GM23338 (cell line): ENCODE data around the gene SH3PXD2B.

Source experiments
- CREB1 ChIP-seq: fragments of 250-450 bp; sonication (Bioruptor Pico); IDR thresholded peaks from 2 replicates; pipeline ENCODE4 v1.5.0; 2020; ENCODE audit warnings: low read depth, mild to moderate bottlenecking, moderate library complexity
- EZH2 ChIP-seq: fragments of 200-600 bp; sonication (generic); IDR thresholded peaks from one replicate; pipeline ENCODE4 v1.8.0; 2017; ENCODE audit warnings: antibody characterized with exemption, mild to moderate bottlenecking, low read depth; ENCODE audit not compliant: unreplicated experiment
- EZH2phosphoT487 ChIP-seq: fragments of 200-600 bp; sonication (generic); IDR thresholded peaks from one replicate; pipeline ENCODE4 v1.8.1; 2018; ENCODE audit warnings: antibody characterized with exemption; ENCODE audit not compliant: unreplicated experiment
- TF ChIP-seq, protein P1 (sequence below), 2 experiments: fragments of 200-600 bp in 1 of 2; sonication (generic) in 1 of 2; conservative IDR thresholded peaks; 2 replicates each; pipeline versions ENCODE4 v1.5.1 to v1.6.1; 2016 to 2017; ENCODE audit warnings: antibody characterized with exemption in 2 of 2, low read depth in 2 of 2, mild to moderate bottlenecking in 2 of 2, moderate library complexity in 1 of 2
- TF ChIP-seq, protein P2 (sequence below): IDR thresholded peaks from one replicate; pipeline ENCODE4 v1.6.1; 2018; ENCODE audit warnings: antibody characterized with exemption; ENCODE audit not compliant: unreplicated experiment

DNA sequence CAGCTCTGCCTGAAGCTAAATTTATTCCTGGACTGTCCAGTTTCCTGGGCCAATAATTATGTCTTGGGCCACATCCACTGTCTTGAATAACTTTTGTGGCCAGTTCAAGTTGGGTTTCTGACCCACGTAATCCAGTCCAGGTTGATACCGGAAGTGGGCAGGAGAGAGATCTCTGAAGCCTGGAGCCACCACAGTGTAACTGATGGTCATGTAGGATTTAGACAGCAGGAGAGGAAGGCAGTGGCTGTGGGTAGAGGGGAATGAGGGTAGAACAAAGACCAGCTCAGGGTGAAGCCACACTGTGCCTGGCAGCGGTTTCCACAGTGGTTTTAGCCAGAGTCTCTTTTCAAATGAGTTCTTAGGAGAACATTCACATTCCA lies 30.2 kb downstream of the SH3PXD2B start:
- TF ChIP-seq, protein P1, sequence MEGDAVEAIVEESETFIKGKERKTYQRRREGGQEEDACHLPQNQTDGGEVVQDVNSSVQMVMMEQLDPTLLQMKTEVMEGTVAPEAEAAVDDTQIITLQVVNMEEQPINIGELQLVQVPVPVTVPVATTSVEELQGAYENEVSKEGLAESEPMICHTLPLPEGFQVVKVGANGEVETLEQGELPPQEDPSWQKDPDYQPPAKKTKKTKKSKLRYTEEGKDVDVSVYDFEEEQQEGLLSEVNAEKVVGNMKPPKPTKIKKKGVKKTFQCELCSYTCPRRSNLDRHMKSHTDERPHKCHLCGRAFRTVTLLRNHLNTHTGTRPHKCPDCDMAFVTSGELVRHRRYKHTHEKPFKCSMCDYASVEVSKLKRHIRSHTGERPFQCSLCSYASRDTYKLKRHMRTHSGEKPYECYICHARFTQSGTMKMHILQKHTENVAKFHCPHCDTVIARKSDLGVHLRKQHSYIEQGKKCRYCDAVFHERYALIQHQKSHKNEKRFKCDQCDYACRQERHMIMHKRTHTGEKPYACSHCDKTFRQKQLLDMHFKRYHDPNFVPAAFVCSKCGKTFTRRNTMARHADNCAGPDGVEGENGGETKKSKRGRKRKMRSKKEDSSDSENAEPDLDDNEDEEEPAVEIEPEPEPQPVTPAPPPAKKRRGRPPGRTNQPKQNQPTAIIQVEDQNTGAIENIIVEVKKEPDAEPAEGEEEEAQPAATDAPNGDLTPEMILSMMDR (conservative IDR thresholded peaks at IDR 0.05; ENCODE audit: low read depth in 2 of 2), result no peak
- TF ChIP-seq CREB1 (CRISPR knock-in tag) (no peak), EZH2phosphoT487 (no peak), EZH2 (no peak)
- TF ChIP-seq, protein P2, sequence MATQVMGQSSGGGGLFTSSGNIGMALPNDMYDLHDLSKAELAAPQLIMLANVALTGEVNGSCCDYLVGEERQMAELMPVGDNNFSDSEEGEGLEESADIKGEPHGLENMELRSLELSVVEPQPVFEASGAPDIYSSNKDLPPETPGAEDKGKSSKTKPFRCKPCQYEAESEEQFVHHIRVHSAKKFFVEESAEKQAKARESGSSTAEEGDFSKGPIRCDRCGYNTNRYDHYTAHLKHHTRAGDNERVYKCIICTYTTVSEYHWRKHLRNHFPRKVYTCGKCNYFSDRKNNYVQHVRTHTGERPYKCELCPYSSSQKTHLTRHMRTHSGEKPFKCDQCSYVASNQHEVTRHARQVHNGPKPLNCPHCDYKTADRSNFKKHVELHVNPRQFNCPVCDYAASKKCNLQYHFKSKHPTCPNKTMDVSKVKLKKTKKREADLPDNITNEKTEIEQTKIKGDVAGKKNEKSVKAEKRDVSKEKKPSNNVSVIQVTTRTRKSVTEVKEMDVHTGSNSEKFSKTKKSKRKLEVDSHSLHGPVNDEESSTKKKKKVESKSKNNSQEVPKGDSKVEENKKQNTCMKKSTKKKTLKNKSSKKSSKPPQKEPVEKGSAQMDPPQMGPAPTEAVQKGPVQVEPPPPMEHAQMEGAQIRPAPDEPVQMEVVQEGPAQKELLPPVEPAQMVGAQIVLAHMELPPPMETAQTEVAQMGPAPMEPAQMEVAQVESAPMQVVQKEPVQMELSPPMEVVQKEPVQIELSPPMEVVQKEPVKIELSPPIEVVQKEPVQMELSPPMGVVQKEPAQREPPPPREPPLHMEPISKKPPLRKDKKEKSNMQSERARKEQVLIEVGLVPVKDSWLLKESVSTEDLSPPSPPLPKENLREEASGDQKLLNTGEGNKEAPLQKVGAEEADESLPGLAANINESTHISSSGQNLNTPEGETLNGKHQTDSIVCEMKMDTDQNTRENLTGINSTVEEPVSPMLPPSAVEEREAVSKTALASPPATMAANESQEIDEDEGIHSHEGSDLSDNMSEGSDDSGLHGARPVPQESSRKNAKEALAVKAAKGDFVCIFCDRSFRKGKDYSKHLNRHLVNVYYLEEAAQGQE, result no peak
